Measurements from ENCODE around the gene ZNF185. TPM values are rescaled to one million over a fixed set of nuclear protein-coding genes. Genes with fewer than 3 reads are reported as not detected.

ZNF185 gene
- 1.6 and 2.9 TPM in 2 replicates for total RNA-seq

DNA sequence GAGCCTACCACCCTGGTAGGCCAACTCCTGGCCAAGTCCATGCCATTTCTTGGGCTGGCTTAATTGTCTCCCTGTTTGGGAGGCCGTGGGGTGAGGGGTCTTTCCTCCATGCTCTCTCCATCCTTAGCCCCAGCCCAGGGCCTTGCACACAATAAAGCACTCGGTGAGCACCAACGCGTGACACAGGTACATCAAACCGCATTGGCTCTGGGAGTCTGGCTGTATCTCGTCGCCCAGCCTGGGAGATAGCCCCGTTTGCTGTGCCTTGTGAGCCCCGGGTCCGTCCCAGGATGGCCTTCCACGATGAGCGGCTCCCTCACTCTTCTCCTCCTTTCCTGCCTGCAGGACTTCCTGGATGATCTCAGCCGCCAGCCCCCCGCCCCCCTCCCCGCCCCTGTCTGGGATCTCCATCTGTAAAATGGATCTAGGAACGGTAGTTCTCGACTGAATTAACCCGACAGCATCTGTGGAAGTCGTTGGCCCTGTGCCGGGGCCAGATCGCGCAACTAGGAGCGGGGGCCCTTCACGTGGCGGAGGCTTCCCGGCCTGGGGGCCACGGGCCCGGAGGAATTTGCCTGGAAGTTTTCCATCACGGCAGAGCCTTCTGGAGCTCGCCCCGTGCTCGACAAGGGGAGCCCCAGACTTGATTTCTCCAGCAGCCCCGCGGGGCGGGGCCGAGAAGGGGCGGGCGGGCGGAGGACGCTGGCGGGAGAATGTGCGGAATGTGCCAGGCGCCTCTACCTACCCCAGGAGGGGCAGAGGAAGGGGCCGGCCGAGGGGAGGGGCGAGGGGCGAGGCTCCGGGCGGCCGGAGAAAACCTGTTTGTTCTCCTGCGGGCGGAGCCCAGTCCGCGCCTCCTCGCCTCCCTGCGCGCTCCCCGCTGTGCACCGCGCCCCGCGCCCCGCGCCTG is at the start of gene ZNF185:
Gene ZNF185 (plus strand): TSS at position 846 of the 910 bp plus-strand sequence. CDS start 16,423 bp downstream, outside the sequence.

Other genes starting within 250 kb of the ZNF185 start
- gene MAGEA3, start 199.3 kb upstream of the ZNF185 start, total RNA-seq, result not detected in 2 replicates
- not detected in 2 replicates for gene CSAG2, start 188.8 kb upstream of the ZNF185 start, total RNA-seq
- not detected in 2 replicates for gene MAGEA2B, start 183.4 kb upstream of the ZNF185 start, total RNA-seq
- gene CSAG1, start 164.3 kb upstream of the ZNF185 start, total RNA-seq, result not detected in 2 replicates
- gene MAGEA12, start 164.3 kb upstream of the ZNF185 start, total RNA-seq, result not detected in 2 replicates
- gene MAGEA2, start 144.2 kb upstream of the ZNF185 start, total RNA-seq, result not detected in 2 replicates
- not detected in 2 replicates for gene CSAG3, start 138.8 kb upstream of the ZNF185 start, total RNA-seq
- gene MAGEA6, start 128.4 kb upstream of the ZNF185 start, total RNA-seq, result not detected in 2 replicates
- 31.8 and 38.8 TPM in 2 replicates for gene CETN2, start 67.3 kb upstream of the ZNF185 start, total RNA-seq
- 19.7 and 25.8 TPM in 2 replicates for gene NSDHL, start 67.0 kb upstream of the ZNF185 start, total RNA-seq
- gene PNMA5, start 96.0 kb downstream of the ZNF185 start, total RNA-seq, result not detected in 2 replicates
- gene PNMA3, start 158.4 kb downstream of the ZNF185 start, total RNA-seq, result 0.32 TPM in 1 of 2 replicates, not detected in the other
- 0.16 and 0.54 TPM in 2 replicates for gene PNMA6A, start 174.4 kb downstream of the ZNF185 start, total RNA-seq